Measurements from ENCODE around the gene PGF. TPM values are rescaled to one million over a fixed set of nuclear protein-coding genes. Genes with fewer than 3 reads are reported as not detected.
"Not testable (repeated sequence)": the region's sequence is repeated elsewhere in the genome, so short reads cannot be mapped to it uniquely, and the experiment has no call there.

PGF gene
- total and polyA plus RNA-seq, 12 donors = 1.7 to 12.7 (median 4.9) TPM

GRCh38 chr14:75001899-75002298 lies 46.5 kb upstream of the PGF start:
- Histone ChIP-seq H3K4me3 (peak overlapping the region in 1 of 4 donors; percentile 84), H3K27ac (peak overlapping the region; percentile 14 to 93 (median 82)), H3K9me3 (replicated peaks in 1 of 3) (no peaks in the 10 kb centered on the region), H3K36me3 (replicated peaks in 1 of 2) (peaks cover 0 to 22% of the 10 kb centered on the region in 2 donors), H3K27me3 (no peaks in the 10 kb centered on the region), H3K4me1 (replicated peaks in 1 of 2) (peaks cover 8 to 26% of the 10 kb centered on the region in 2 donors)
- no peak for DNase-seq
- WGBS, 4 donors = 93 to 100% (median 95%) methylated on average over 1 of the region's 1 CpG
- intact Hi-C loops (cut with DNase I) = loop anchor here in 1 of 2 donors (10.0 kb wide), 2 partner anchors 57 to 63 kb away; partner anchors contain the start of genes ACYP1 and ZC2HC1C
- no peak for TF ChIP-seq CTCF (IDR thresholded peaks at IDR 0.05)
- TF ChIP-seq POLR2A (IDR thresholded peaks at IDR 0.05) = no peak

- 87 to 96% (median 94%) methylated on average over 2 of the region's 2 CpGs for WGBS, 4 donors
- Histone ChIP-seq H3K27ac (no peak overlapping the region), H3K9me3 (replicated peaks in 1 of 3) (no peaks in the 10 kb centered on the region), H3K4me3 (no peak overlapping the region), H3K4me1 (replicated peaks in 1 of 2) (peaks cover 8 to 26% of the 10 kb centered on the region in 2 donors), H3K36me3 (replicated peaks in 1 of 2) (peaks cover 0 to 16% of the 10 kb centered on the region in 2 donors), H3K27me3 (no peaks in the 10 kb centered on the region)
- intact Hi-C loops (cut with DNase I) = loop anchor here in 1 of 2 donors (10.0 kb wide), 2 partner anchors 56 to 64 kb away; partner anchors contain the start of genes ACYP1 and ZC2HC1C
- no peak for TF ChIP-seq CTCF (IDR thresholded peaks at IDR 0.05)
- DNase-seq = no peak
Observed at GRCh38 chr14:75001261-75001660, 45.9 kb upstream of the PGF start.

GRCh38 chr14:74995781-74996180 lies 40.4 kb upstream of the PGF start:
- intact Hi-C loops (cut with DNase I); H3K4me3 ChIP-seq; DNase-seq; H3K27ac ChIP-seq; H3K4me1 ChIP-seq (replicated peaks in 1 of 2); H3K27me3 ChIP-seq; H3K36me3 ChIP-seq (replicated peaks in 1 of 2); H3K9me3 ChIP-seq (replicated peaks in 1 of 3): not testable (repeated sequence)
- WGBS, 4 donors = 92 to 100% (median 92%) methylated on average over 1 to 5 of the region's 7 CpGs; no CpG with 5 or more reads in 1 of the 4 donors

GRCh38 chr14:74994182-74994581 lies 38.8 kb upstream of the PGF start:
- H3K27me3 ChIP-seq; H3K36me3 ChIP-seq (replicated peaks in 1 of 2); H3K27ac ChIP-seq; H3K4me3 ChIP-seq; H3K4me1 ChIP-seq (replicated peaks in 1 of 2); intact Hi-C loops (cut with DNase I); H3K9me3 ChIP-seq (replicated peaks in 1 of 3): not testable (repeated sequence)
- 92 to 100% (median 96%) methylated on average over 3 to 28 of the region's 28 CpGs for WGBS, 4 donors
- DNase-seq = peak in 1 of 7 donors; percentile 13

GRCh38 chr14:74988993-74989392 lies 33.6 kb upstream of the PGF start:
- Histone ChIP-seq H3K27me3 (no peaks in the 10 kb centered on the region), H3K36me3 (replicated peaks in 1 of 2) (no peaks in the 10 kb centered on the region), H3K27ac (no peak overlapping the region), H3K9me3 (replicated peaks in 1 of 3) (no peaks in the 10 kb centered on the region), H3K4me3 (no peak overlapping the region), H3K4me1 (replicated peaks in 1 of 2) (no peaks in the 10 kb centered on the region)
- WGBS, 4 donors = 88 to 100% (median 91%) methylated on average over 1 of the region's 1 CpG
- intact Hi-C loops (cut with DNase I) = no loop called here
- TF ChIP-seq CTCF (IDR thresholded peaks at IDR 0.05) (no peak), POLR2A (IDR thresholded peaks at IDR 0.05) (no peak)
- no peak for DNase-seq

All from adrenal gland (tissue), 12 donors.